Lung microvascular endothelial cell (primary cell): ENCODE results near the gene CORO2B. TPM values are rescaled to one million over a fixed set of nuclear protein-coding genes. Genes with fewer than 3 reads are reported as not detected.

Experiments used
- DNase-seq, 2 donors: peaks; one replicate each; pipeline versions ENCODE4 v3.0.0 to v3.0.0-alpha.2; 2010; ENCODE audit warnings: low read depth in 2 of 2
- total RNA-seq: library from RNA; depleted of rRNA; stranded (reverse); fragments of >200 nt; gene quantifications from 2 replicates; pipeline ENCODE4 v1.2.1, GENCODE V29; 2014

CORO2B gene
- total RNA-seq, 1 donor from 2014 or later: 0.20 TPM

- DNase-seq: peak; percentile 56 to 63
Measured at GRCh38 chr15:68608206-68608843, 29.5 kb downstream of the CORO2B start.

GRCh38 chr15:68608844-68609232, 30.0 kb downstream of the CORO2B start:
- no peak for DNase-seq

DNA sequence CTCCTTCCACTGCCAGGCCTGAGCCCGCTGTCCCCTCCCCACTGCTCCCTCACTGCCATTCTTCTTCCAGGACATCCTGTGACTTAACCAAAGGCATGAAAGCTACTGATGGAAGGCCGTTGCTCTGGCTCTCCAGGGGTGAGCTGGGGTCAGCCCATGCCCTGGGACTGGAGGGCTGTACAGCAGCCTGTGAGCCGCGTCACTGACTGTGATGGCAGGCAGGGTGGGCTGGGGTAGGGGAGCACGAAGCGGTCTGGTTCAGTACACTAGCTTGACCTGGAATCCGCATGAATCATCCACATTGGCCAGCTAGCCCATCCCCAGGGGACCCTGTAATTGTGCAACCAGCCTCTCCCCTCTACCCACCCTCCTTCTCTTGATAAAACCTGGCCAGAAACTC, 30.8 kb downstream of the CORO2B start:
- DNase-seq: no peak

- DNase-seq: no peak
Measured at GRCh38 chr15:68610825-68611224, 32.0 kb downstream of the CORO2B start.

DNA sequence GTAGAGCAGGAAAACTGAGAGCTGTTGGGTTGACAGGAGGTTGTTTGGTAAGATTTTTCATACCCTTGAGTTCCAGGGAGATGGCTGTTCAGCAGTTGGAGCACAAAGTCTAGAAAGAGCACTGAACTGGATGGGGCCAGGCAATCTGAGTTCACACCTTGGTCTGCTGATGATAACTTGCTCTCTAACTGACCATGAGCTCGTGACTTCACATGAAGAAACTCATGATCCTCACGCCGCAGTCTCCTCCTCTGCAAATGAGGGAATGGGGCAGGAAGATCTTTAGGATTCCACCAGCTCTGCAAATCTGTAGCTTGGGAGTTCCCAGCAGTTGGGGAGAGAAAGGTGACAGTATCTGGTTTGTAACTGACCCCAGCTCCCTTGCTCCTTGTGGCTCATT, 33.7 kb downstream of the CORO2B start:
- no peak for DNase-seq

DNA sequence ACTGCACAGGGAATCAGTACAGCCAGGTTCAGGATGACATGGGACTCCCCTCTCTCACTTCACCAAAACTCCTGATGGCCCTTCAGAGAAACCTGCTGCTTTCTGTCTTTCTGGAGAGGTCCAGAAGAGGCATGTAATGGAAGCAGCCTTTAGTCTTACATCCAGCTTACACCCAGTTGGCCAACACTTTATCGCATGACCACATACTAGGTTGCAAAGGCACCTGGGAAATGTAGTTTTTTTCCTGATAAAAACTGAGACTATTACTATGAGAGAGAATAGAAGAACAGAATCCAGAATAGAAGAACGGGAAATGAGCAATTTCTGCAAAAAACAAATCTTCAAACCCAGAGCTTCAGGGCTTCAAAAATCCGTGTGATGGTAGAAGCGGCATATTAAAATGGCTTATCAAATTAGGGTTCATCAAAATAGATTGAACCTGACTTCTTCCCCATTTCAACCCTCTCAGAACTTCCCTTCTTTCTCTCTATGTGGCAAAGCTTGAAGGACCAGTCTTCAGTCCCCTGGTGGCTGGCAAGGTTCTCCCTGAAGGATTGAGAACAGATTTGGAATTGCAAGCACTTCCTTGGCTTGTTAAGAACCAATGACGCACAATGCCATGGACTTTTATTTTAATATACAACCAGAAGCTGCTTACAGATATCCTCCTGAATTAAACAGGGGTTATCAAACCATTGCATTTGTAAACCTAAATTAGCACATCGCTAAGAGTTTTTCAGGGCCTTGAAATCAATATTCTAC, 34.4 kb downstream of the CORO2B start:
- DNase-seq: peak in 1 of 2 donors; percentile 40

GRCh38 chr15:68614286-68615035, 35.7 kb downstream of the CORO2B start:
- peak; percentile 13 to 29 for DNase-seq

- no peak for DNase-seq
Measured at GRCh38 chr15:68615301-68615700, 36.5 kb downstream of the CORO2B start.

- DNase-seq: no peak
Measured at GRCh38 chr15:68615811-68616210, 37.0 kb downstream of the CORO2B start.

- no peak for DNase-seq
Measured at GRCh38 chr15:68616397-68616796, 37.6 kb downstream of the CORO2B start.

DNA sequence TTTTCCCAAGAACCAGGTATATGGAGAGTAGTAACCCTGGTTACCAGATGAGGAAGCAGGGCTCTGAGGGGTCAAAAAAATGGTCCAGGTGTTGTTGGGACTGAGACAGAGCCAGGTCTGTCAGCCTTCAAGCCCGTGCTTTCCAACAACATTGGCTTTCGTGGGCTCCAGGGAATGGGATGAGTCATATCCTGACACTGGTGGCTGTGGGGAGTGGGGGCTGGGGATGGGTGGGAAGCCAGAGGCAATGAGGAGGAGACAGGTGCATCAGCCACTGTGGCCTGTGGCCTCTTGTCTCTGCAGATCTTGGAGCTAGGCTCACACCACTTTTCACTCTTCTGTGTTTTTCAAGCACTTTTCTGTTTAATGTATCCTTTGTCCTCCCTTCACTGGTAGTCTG, 38.2 kb downstream of the CORO2B start:
- DNase-seq: peak; percentile 37 to 47

GRCh38 chr15:68617777-68618176, 39.0 kb downstream of the CORO2B start:
- DNase-seq: no peak

DNA sequence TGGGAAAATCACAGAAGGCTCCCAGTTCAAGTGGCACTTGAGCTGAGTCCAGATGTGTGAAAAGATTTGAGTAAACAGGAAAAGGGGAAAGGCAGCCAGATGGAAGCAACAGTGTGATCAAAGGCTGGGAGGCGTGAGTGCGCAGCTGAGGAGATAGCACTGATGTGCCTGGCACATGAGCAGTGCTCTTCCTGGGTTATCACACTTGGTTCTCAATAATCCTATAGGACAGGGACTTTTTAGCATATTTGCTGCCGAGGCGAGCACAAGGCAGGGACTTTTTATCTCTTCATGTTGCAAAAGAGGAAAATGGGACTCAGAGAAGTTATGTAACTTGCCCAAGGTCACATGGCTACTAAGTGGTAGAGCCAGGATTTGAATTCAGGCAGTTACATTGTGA, 39.6 kb downstream of the CORO2B start:
- DNase-seq: peak in 1 of 2 donors; percentile 27

- DNase-seq: peak; percentile 42 to 81
Measured at GRCh38 chr15:68618908-68619698, 40.3 kb downstream of the CORO2B start.

GRCh38 chr15:68620721-68621527, 42.1 kb downstream of the CORO2B start:
- DNase-seq: peak in 1 of 2 donors; percentile 75

DNA sequence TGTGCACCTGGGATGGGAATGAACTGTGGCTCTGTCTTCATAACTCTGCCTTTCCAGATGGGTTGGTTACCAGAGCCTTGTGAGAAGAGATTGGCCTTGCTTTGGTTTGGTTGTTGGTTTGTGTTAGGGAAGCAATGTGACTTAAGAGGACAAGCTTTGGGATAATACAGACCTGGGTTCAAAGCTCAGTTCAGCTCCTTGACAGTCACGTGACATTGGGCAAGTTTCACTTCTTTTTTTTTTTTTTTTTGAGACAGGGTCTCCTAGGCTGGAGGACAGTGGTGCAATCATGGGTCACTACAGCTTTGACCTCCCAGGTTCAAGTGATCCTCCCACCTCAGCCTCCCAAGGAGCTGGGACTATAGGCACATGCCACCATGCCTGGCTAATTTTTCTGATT, 42.7 kb downstream of the CORO2B start:
- DNase-seq: no peak

DNA sequence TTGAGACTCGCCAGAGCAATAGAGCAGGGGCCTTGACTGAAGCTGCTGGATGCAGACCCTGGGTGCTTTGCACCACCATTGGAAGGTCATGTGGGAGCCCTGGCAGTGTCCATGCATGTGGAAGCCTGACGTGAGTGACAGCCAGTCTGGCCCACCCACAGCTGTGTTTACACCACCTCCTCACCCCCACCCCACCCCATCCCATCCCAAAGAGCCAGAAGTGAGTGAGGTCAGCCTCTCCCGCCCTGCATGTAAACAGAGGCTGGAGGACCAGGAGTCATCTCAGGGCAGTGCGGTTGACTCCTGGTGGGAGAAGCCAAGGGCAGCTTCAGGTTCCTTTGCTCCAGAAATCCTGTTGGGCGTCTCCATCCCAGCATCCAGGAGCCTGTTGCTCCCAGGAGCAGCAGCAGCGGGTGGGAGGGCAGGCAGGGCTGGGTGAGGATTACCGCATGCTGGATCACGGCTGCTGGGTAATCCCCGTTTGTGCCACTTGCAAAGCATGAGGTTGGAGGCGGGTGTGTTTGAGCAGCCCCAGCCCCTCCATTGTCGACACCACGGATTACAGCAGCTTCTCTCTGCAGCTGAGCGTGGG, 44.6 kb downstream of the CORO2B start:
- no peak for DNase-seq

- no peak for DNase-seq
Measured at GRCh38 chr15:68625853-68626252, 47.1 kb downstream of the CORO2B start.

DNA sequence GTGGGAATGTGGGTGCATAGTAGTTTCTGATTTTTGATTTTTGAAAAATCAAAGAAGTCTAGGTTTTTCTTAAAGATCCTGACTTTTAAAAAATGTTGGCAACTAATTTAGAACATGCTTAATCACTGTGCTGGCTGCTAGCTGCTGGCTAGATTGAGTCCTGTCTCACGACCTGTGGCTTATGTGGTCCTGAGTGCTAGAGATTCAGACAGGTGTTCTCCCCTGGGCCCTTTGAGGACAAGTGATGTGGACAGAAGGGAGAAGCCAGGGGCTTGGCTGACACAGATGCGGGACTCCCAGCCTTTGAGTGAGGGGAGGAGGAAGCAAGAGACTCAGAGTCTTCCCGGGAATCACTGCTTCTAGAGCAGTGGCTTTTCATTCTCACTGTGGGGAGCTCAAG, 47.5 kb downstream of the CORO2B start:
- DNase-seq: no peak

GRCh38 chr15:68626739-68627138, 47.9 kb downstream of the CORO2B start:
- no peak for DNase-seq
